ENCODE data around the gene HDAC4.

DNA sequence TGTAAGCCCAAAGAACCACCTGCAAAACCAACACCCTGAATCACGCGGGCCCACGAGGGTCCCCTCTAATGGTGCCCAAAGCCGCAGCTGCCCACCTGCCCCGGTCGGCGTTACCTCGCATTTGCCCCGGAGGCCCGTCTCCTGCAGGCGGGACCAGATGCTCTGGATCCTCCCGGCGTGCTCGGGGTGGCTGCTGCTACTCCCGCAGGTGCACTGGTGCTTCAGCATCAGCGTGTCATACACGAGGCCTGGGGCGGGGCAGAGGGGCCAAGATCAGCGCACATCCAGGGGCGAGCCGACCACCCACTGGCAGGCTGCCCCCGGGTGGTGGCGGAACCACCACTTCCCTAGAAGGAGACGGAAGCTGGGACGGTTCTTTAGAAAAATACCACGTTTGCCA lies 292.9 kb downstream of the HDAC4 start:
- TF ChIP-seq, protein P1, sequence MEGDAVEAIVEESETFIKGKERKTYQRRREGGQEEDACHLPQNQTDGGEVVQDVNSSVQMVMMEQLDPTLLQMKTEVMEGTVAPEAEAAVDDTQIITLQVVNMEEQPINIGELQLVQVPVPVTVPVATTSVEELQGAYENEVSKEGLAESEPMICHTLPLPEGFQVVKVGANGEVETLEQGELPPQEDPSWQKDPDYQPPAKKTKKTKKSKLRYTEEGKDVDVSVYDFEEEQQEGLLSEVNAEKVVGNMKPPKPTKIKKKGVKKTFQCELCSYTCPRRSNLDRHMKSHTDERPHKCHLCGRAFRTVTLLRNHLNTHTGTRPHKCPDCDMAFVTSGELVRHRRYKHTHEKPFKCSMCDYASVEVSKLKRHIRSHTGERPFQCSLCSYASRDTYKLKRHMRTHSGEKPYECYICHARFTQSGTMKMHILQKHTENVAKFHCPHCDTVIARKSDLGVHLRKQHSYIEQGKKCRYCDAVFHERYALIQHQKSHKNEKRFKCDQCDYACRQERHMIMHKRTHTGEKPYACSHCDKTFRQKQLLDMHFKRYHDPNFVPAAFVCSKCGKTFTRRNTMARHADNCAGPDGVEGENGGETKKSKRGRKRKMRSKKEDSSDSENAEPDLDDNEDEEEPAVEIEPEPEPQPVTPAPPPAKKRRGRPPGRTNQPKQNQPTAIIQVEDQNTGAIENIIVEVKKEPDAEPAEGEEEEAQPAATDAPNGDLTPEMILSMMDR (IDR thresholded peaks at IDR 0.05) = no peak
- no peak for TF ChIP-seq POLR2A (IDR thresholded peaks at IDR 0.05)
